Coronary artery (tissue), 2 donors: ENCODE results near the gene ZNF24.

Source experiments
- DNase-seq: peaks from one replicate; pipeline ENCODE4 v3.0.0-alpha.2; 2017; ENCODE audit warnings: low spot score
- H3K27ac ChIP-seq, 2 donors: fragments of 200-600 bp; sonication (generic); one replicate each; pipeline ENCODE4 v1.5.1; 2016 to 2019
- H3K4me3 ChIP-seq: fragments of 200-600 bp; sonication (generic); 2 replicates; pipeline ENCODE4 v1.5.1; 2016; ENCODE audit warnings: mild to moderate bottlenecking, moderate library complexity
- CTCF ChIP-seq: fragments of 200-600 bp; sonication (generic); IDR thresholded peaks from one replicate; pipeline ENCODE4 v1.5.1; 2019; ENCODE audit warnings: antibody characterized with exemption

ZNF24 gene

GRCh38 chr18:35376393-35376741 is 32.1 kb upstream of the ZNF24 start:
- DNase-seq = no peak
- TF ChIP-seq CTCF = no peak
- peak overlapping the region; percentile 86 for H3K4me3 ChIP-seq
- no peak overlapping the region for H3K27ac ChIP-seq

- no peak for TF ChIP-seq CTCF
- no peak for DNase-seq
Observed at GRCh38 chr18:35374708-35375107, 30.5 kb upstream of the ZNF24 start.

GRCh38 chr18:35371412-35372195 is 27.4 kb upstream of the ZNF24 start:
- TF ChIP-seq CTCF = no peak
- no peak for DNase-seq
- H3K27ac ChIP-seq = no peak overlapping the region

More at GRCh38 chr18:35374708-35375107, 30.5 kb upstream of the ZNF24 start:
- Histone ChIP-seq H3K27ac (no peak overlapping the region), H3K4me3 (no peak overlapping the region)

GRCh38 chr18:35369126-35369525 is 24.9 kb upstream of the ZNF24 start:
- Histone ChIP-seq H3K27ac (no peak overlapping the region), H3K4me3 (no peak overlapping the region)
- no peak for DNase-seq
- TF ChIP-seq CTCF = no peak

More at GRCh38 chr18:35371412-35372195, 27.4 kb upstream of the ZNF24 start:
- H3K4me3 ChIP-seq = no peak overlapping the region

- H3K27ac ChIP-seq = no peak overlapping the region
- no peak for TF ChIP-seq CTCF
- no peak overlapping the region for H3K4me3 ChIP-seq
- no peak for DNase-seq
Observed at GRCh38 chr18:35368595-35368994, 24.4 kb upstream of the ZNF24 start.

GRCh38 chr18:35362531-35362930 is 18.3 kb upstream of the ZNF24 start:
- no peak for DNase-seq
- Histone ChIP-seq H3K27ac (no peak overlapping the region), H3K4me3 (no peak overlapping the region)
- TF ChIP-seq CTCF = no peak
